WI38 (cell line): ENCODE results near the gene CIAO2B.

Experiments
- H3K4me3 ChIP-seq: 2 replicates; pipeline ENCODE4 v1.5.1; 2011; ENCODE audit warnings: low read depth, mild to moderate bottlenecking, control low read depth, low read length
- CTCF ChIP-seq: IDR thresholded peaks from 2 replicates; pipeline ENCODE4 v1.5.1; 2012; ENCODE audit warnings: low read depth, mild to moderate bottlenecking, control low read depth, low read length

The CIAO2B gene

DNA sequence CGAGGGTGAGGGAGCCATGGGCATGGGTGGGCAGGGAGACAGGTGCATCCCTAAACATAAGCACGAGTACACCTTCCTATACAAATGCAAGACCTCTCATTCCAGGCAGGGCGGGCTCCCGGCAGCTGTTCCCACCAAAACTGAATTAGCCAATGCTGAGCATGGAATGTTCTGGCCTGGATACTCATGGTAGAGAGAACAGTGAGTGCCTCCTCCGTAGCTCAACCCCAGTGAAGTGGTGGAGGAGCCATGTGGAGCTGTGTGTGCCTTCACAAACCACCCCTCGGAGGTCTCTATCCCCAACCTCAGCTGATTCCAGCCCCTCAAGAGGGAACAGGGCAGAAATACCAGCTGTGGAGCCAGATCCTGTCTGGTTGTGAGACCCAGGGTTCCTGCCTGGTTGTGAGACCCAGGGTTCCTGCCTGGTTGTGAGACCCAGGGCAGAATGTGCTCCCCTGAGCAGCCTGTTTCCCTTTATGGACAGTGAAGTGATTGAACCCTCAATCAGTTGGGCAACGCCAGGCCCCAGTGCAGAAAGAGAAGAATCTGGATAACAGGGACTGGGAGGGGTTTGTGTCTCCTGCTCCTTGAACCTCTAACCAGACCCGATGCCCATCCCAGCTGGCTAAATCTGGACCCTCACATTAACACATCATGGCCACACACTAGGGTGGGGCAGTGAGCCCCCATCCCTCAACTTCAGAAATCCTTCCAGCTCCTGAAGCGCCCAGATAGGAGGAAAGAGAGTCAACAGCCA is 13.1 kb downstream of the CIAO2B start:
- no peak overlapping the region for H3K4me3 ChIP-seq
- no peak for TF ChIP-seq CTCF

DNA sequence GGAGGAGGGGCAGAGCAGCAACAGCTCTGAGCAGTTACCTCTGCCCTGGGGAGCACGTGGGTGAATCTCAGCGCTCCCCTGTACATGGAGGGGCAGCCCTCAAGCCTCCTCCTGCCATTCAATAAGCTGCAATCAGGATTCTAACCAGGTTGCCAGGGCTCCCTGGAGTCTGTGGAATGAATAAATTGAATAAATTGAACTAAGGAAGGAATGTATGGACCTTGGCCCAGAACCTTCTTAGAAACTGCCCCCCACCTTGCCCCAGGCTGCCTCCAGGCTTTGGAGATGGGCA is 14.0 kb downstream of the CIAO2B start:
- no peak overlapping the region for H3K4me3 ChIP-seq
- TF ChIP-seq CTCF, result no peak

- H3K4me3 ChIP-seq, result no peak overlapping the region
- no peak for TF ChIP-seq CTCF
Measured at GRCh38 chr16:66919569-66920298, 14.5 kb downstream of the CIAO2B start.

- H3K4me3 ChIP-seq, result no peak within 1 kb of the TSS
- no peak for TF ChIP-seq CTCF
Measured at GRCh38 chr16:66918803-66919568, 15.2 kb downstream of the CIAO2B start, which contains the start of gene CDH16. TSS of gene CDH16 (minus strand) at chr16:66918885. CDS start at chr16:66918065, 820 bp downstream.

- no peak for TF ChIP-seq CTCF
- H3K4me3 ChIP-seq, result no peak overlapping the region
Measured at GRCh38 chr16:66918355-66918754, 15.8 kb downstream of the CIAO2B start.

- TF ChIP-seq CTCF, result no peak
- no peak overlapping the region for H3K4me3 ChIP-seq
Measured at GRCh38 chr16:66917741-66918140, 16.5 kb downstream of the CIAO2B start.
